ENCODE measurements around the gene RNF169.

DNA sequence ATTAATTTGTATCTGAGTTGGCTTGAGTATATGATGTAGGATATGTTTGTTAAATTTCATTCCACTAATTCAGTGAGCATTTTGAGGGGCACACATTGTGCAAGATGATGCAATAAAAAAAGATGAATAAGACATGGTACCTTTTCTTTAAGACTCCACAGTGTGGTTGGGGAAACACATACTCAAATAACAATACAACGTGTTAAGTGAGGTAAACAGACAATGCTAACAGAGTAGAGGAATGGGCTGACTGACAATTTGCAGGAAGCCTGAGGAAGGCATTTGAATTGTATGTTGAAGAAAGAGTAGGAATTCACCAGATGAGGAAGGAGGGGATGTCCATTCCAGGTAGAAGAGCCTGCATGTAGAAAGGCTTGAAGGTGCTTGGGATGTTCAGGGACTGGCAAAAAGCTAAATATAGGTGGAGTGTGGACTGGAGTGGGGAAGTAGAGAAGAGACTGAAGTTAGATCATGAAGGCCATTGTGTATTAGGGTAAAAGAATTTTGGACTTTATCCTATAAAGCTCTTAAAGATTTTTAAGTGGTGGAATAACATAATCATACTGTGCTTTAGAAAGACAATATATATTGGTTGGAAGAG is 6.8 kb downstream of the RNF169 start:
- no peak for TF ChIP-seq JUN (CRISPR knock-in tag; IDR thresholded peaks at IDR 0.05)
- TF ChIP-seq ZNF138 (CRISPR knock-in tag; IDR thresholded peaks at IDR 0.05; ENCODE audit: low read depth), result no peak
- TF ChIP-seq NFIC (IDR thresholded peaks at IDR 0.05; ENCODE audit: low read length), result no peak

Data from HepG2 (cell line).